Stimulated activated CD4-positive, alpha-beta T cell treated with anti-CD3 and anti-CD28 coated beads, Interleukin-12 subunit alpha, Interleukin-12 subunit beta, amount 100 ng/mL, for 4 hours (primary cell): ENCODE data around the gene SIPA1.
"Not testable (repeated sequence)": the region's sequence is repeated elsewhere in the genome, so short reads cannot be mapped to it uniquely, and the experiment has no call there.

Experiments used
- DNase-seq: peaks from one replicate; pipeline ENCODE4 v3.0.0-alpha.2; 2020

The SIPA1 gene

GRCh38 chr11:65623852-65624616, 13.9 kb upstream of the SIPA1 start:
- no peak for DNase-seq

- DNase-seq = no peak
Measured at GRCh38 chr11:65624931-65625627, 12.8 kb upstream of the SIPA1 start.

DNA sequence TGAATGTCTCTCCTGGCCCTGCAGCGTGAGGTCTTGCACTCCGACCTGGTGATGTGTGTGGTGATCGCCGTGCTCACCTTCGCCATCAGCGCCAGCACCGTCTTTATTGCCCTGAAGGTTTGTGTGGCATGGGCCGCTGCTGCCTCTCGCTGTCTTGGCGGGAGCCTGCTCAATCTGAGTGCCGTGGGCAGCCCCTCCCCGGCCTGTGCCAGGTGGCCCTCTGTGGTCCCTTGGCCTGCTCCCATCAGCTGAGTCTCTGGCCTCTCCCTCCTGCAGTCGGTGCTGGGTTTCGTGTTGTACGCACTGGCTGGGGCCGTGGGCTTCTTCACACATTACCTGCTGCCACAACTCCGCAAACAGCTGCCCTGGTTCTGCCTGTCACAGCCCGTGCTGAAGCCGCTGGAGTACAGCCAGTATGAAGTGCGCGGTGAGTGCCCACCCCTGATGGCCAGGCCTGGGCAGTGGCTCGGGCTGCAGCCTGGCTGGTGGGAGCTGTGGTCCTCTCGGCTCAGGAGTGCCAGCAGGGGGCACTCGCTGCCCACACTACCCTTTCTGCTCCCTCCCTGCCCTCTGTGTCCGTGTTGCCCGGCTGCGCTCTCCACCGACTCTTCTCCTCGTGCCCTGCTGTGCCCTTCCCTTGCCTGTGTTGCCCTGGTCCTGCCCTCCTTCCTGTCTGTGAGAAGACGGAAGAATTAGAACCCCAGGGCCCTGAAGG, 12.1 kb upstream of the SIPA1 start:
- peak; percentile 35 for DNase-seq

GRCh38 chr11:65627202-65627601, 10.7 kb upstream of the SIPA1 start:
- no peak for DNase-seq

GRCh38 chr11:65629579-65629978, 8.3 kb upstream of the SIPA1 start:
- DNase-seq = no peak

DNA sequence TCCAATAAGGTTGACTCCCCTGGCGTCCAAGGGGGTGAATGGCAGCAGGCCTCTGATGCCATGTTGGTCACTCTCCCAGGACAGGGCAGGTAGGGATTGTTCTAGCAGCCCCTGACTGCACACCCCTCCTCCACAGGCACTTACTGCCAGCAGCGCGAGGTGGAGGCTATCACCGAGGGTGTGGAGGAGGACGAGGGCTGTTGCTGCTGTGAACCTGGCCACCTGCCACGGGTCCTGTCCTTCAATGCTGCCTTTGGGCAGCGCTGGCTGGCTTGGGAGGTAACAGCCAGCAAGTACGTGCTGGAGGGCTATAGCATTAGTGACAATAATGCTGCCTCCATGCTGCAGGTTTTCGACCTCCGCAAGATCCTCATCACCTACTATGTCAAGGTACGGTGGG, 7.7 kb upstream of the SIPA1 start:
- DNase-seq = no peak

GRCh38 chr11:65633390-65634108, 4.4 kb upstream of the SIPA1 start:
- no peak for DNase-seq

- DNase-seq = no peak
Measured at GRCh38 chr11:65634109-65634436, 3.8 kb upstream of the SIPA1 start.

- no peak for DNase-seq
Measured at GRCh38 chr11:65634440-65634839, 3.5 kb upstream of the SIPA1 start.

DNA sequence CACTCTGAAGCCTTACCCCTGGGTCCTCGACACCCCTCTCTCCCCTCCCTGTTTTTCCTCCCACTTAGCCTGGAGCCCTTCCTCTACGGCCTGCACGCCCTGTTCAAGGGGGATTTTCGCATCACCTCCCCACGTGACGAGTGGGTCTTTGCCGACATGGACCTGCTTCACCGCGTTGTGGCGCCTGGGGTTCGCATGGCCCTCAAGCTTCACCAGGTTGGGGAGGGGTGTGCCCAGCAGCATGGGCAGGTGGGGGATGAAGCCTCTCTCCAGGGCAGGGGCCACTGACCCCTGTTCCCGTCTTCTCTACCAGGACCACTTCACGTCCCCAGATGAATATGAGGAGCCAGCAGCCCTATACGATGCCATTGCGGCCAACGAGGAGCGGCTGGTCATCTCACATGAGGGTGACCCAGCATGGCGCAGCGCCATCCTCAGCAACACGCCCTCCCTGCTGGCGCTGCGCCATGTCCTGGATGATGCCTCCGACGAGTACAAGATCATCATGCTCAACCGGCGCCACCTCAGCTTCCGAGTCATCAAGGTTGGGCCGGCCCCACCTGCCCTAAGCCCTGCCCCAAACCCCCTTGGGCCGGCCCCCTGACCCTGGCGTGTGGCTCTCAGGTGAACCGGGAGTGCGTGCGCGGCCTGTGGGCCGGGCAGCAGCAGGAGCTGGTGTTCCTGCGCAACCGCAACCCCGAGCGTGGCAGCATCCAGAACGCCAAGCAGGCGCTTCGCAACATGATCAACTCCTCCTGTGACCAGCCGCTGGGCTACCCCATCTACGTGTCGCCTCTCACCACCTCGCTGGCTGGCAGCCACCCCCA, 2.8 kb upstream of the SIPA1 start:
- DNase-seq = no peak

DNA sequence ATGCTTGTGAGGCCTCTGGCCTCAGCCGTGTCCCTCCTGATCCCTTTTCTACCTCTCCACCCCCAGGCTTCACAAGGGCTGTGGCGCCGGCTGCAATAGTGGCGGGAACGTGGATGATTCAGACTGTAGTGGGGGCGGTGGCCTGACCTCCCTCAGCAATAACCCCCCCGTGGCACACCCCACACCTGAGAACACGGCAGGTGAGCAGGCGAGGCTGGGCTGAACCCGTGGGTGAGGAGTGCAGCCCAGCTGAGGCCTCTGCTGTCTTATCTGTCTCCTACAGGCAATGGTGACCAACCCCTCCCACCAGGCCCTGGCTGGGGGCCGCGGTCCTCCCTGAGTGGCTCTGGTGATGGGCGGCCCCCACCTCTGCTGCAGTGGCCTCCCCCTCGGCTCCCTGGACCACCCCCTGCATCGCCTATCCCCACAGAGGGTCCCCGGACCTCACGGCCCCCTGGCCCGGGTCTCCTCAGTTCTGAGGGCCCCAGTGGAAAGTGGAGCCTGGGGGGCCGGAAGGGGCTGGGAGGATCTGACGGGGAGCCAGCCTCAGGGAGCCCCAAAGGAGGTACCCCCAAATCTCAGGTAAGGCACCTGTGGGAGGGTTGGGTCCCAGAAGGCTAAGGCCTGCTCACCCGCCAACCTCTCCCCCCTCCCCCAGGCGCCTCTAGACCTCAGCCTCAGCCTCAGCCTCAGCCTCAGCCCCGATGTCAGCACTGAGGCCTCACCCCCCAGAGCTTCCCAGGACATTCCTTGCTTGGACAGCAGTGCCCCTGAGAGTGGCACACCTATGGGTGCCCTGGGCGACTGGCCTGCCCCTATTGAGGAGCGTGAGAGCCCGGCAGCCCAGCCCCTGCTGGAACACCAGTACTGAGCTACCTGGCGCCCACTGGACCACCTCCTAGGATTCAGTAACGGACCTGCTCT, 1.5 kb upstream of the SIPA1 start:
- no peak for DNase-seq

DNA sequence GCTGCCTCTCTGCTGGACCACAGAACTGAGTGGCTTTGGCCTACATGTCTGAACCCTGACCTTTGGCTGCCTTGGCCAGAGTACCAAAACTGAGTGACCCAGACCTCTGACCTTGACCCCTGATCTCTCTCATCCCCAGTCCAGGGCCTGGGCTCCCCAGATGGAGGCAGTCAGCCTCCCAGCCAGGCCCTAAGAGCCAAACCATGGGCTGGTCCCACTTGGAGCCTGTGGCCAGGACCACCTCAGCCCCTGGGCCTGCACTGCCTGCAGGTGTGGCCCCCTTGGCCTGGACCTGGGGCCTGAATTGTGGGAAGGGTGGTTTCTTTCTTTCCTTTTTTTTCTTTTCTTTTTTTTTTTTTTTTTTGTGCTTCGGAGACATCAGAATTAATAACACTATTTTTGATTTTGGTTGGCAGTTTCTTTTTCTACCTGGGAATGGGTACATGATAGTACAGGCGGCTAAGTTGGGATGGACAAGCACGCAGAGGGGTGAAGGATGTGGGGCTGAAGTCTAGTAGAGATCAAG, 806 bp upstream of the SIPA1 start:
- DNase-seq = no peak

DNA sequence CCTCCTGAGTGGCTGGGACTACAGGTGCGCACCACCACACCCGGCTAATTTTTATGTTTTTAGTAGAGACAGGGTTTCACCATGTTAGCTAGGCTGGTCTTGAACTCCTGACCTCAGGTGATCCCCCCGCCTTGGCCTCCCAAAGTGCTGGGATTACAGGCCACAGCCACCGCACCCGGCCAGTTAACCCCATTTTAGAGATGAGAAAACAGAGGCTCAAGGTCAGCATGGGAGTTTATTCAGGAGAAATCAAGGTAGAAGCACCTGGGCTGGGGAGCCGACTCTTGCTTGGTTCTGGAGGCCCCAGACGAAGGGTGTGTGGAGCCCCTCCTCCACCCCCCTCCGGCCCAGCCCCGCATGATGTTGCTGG, 1.3 kb downstream of the SIPA1 start:
- DNase-seq = not testable (repeated sequence)

- DNase-seq = no peak
Measured at GRCh38 chr11:65639623-65640482, 2.0 kb downstream of the SIPA1 start.

GRCh38 chr11:65640483-65641296, 2.8 kb downstream of the SIPA1 start:
- DNase-seq = no peak

DNA sequence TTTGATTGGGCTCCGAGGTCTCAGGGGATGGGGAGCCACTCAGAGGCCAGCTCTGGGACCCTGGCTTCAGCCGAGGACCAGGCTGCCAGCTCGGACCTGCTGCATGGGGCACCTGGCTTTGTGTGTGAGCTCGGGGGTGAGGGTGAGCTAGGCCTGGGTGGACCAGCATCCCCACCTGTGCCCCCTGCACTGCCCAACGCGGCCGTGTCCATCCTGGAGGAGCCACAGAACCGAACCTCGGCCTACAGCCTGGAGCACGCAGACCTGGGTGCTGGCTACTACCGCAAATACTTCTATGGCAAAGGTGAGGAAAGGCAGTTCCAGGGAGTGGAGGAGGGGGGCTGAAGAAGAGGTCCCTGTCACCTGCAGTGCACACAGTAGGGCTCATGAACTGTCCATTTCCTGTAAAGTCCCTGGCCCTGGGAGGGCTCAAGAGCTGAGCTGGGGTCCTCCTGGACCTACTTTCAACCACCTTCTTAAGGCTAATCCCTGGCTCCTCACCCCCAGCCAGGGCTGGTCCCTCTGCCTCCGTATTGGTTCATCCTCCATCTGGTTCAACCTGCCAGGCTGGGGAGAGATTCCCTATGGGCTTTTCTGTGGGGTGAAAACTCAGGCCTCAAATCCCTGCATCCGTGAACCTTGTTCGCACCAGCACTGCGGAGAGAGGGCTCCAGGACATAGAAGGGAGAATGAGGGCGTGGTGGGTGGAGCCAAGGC, 3.6 kb downstream of the SIPA1 start:
- DNase-seq = no peak

DNA sequence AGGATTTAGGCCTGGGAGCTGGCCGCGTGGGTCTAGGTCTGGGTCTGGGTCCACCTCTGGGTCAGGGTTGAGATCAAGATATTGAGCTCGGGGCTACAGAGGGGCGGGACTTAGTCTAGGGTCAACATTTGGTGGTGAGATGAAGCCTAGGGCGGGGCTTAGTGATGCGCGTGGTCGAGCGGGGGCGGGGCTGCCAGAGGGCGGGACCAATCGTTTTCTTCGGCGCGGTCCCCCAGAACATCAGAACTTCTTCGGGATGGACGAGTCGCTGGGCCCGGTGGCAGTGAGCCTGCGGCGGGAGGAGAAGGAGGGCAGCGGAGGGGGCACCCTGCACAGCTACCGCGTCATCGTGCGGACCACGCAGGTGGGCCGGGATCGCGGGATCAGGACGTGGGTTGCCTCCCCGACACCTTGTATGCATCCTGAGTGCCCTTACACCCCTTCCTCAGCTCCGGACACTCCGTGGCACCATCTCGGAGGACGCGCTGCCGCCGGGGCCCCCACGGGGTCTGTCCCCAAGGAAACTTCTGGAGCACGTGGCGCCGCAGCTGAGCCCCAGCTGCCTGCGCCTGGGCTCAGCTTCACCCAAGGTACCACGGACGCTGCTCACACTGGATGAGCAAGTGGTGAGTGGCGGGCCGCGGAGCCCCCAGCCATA, 4.2 kb downstream of the SIPA1 start:
- no peak for DNase-seq

DNA sequence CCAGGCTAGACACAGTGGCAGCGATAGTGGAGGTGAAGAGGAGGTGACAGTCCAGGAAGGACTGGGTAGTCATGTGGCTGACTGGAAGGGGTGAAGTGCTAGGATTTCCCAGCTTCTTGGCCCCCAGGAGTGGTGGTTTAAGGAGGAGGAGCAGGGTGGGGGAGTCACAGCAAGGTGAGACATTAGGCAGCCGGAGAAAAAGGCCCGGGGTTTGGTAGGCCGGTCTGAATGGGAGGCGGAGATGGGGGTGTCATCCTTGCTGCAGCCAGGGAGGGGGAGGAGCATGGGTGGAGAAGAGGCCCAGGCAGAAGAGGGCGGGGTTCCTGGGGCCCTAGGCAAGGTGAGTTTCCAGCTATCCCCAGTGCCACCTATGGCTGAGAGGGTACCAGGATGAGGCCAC, 6.1 kb downstream of the SIPA1 start:
- no peak for DNase-seq
